Neural cell (in vitro differentiated cells): ENCODE results near the gene LRIG1. TPM values are rescaled to one million over a fixed set of nuclear protein-coding genes. Genes with fewer than 3 reads are reported as not detected.

Experiments used
- H2AFZ ChIP-seq: fragments of 200-600, 300-800 bp; sonication (generic), shearing (Covaris generic); 2 replicates; pipeline ENCODE4 v1.6.0; 2014; ENCODE audit warnings: low read depth, mild to moderate bottlenecking, antibody characterized with exemption, low read length, moderate library complexity
- H3F3A ChIP-seq: fragments of 200-600 bp; shearing (Covaris generic); 2 replicates; pipeline ENCODE4 v1.6.1; 2016; ENCODE audit warnings: mild to moderate bottlenecking, moderate library complexity, mixed read lengths, antibody characterized with exemption, low read length; ENCODE audit not compliant: insufficient read depth, poor library complexity, severe bottlenecking
- H3K27ac ChIP-seq: fragments of 200-600, 300-800 bp; sonication (generic), shearing (Covaris generic); 2 replicates; pipeline ENCODE4 v1.5.1; 2014; ENCODE audit warnings: mild to moderate bottlenecking, low read length, moderate library complexity
- H3K27me3 ChIP-seq: fragments of 300-800, 200-600 bp; sonication (generic), shearing (Covaris generic); 2 replicates; pipeline ENCODE4 v1.6.0; 2014; ENCODE audit warnings: mild to moderate bottlenecking, low read depth, low read length, moderate library complexity; ENCODE audit not compliant: insufficient read depth
- H3K36me3 ChIP-seq: fragments of 300-800, 200-600 bp; sonication (generic), shearing (Covaris generic); 2 replicates; pipeline ENCODE4 v1.5.1; 2014; ENCODE audit warnings: mild to moderate bottlenecking, antibody characterized with exemption, low read length, moderate library complexity; ENCODE audit not compliant: insufficient read depth
- H3K4me2 ChIP-seq: fragments of 300-800, 200-600 bp; sonication (generic), shearing (Covaris generic); 2 replicates; pipeline ENCODE4 v1.6.0; 2014; ENCODE audit warnings: mild to moderate bottlenecking, low read length
- H3K4me3 ChIP-seq: fragments of 300-800, 200-600 bp; sonication (generic), shearing (Covaris generic); 2 replicates; pipeline ENCODE4 v1.5.1; 2014; ENCODE audit warnings: mild to moderate bottlenecking, low read length, moderate library complexity
- H3K79me2 ChIP-seq: fragments of 200-600 bp; shearing (Covaris generic); replicated peaks from 2 replicates; pipeline ENCODE4 v1.6.0; 2014; ENCODE audit warnings: mild to moderate bottlenecking, low read length, moderate library complexity; ENCODE audit not compliant: insufficient read depth
- H3K9ac ChIP-seq: fragments of 300-800, 200-600 bp; sonication (generic), shearing (Covaris generic); 2 replicates; pipeline ENCODE4 v1.6.1; 2016; ENCODE audit warnings: mild to moderate bottlenecking, low read length, mixed read lengths
- H3K9me2 ChIP-seq: fragments of 200-600 bp; shearing (Covaris generic); 2 replicates; pipeline ENCODE4 v1.6.1; 2016; ENCODE audit warnings: mild to moderate bottlenecking, low read length, mixed read lengths; ENCODE audit not compliant: insufficient read depth
- H3K9me3 ChIP-seq: fragments of 200-600, 300-800 bp; sonication (generic), shearing (Covaris generic); 2 replicates; pipeline ENCODE4 v1.6.1; 2016; ENCODE audit warnings: mild to moderate bottlenecking, mixed run types, low read length, moderate library complexity, mixed read lengths
- H4K20me1 ChIP-seq: fragments of 200-600 bp; shearing (Covaris generic); 2 replicates; pipeline ENCODE4 v1.6.1; 2016; ENCODE audit warnings: mild to moderate bottlenecking, mixed run types; ENCODE audit not compliant: insufficient read depth
- EP300 ChIP-seq: fragments of 450-650 bp; conservative IDR thresholded peaks from 2 replicates; pipeline ENCODE4 v1.6.1; 2014; ENCODE audit warnings: antibody characterized with exemption, mild to moderate bottlenecking, moderate library complexity; ENCODE audit not compliant: poor library complexity, severe bottlenecking
- EZH2 ChIP-seq: fragments of 200-600, 300-800 bp; shearing (Covaris generic), sonication (generic); IDR thresholded peaks from 2 replicates; pipeline ENCODE4 v1.6.1; 2014; ENCODE audit warnings: antibody characterized with exemption, low read length, borderline replicate concordance, mild to moderate bottlenecking; ENCODE audit not compliant: insufficient read depth, poor library complexity, severe bottlenecking
- MXI1 ChIP-seq: fragments of 450-650 bp; conservative IDR thresholded peaks from 2 replicates; pipeline ENCODE4 v1.6.1; 2014; ENCODE audit warnings: antibody characterized with exemption, mild to moderate bottlenecking; ENCODE audit not compliant: poor library complexity, severe bottlenecking
- RAD21 ChIP-seq: fragments of 450-650 bp; conservative IDR thresholded peaks from 2 replicates; pipeline ENCODE4 v1.6.1; 2014; ENCODE audit warnings: antibody characterized with exemption, mild to moderate bottlenecking, moderate library complexity
- REST ChIP-seq: IDR thresholded peaks from 2 replicates; pipeline ENCODE4 v1.6.1; 2012; ENCODE audit warnings: borderline replicate concordance
- SMC3 ChIP-seq: fragments of 450-650 bp; conservative IDR thresholded peaks from 2 replicates; pipeline ENCODE4 v1.6.1; 2014; ENCODE audit warnings: antibody characterized with exemption, mild to moderate bottlenecking, moderate library complexity; ENCODE audit not compliant: poor library complexity
- TAF1 ChIP-seq: IDR thresholded peaks from 2 replicates; pipeline ENCODE4 v1.6.1; 2012; ENCODE audit warnings: low read depth
- polyA plus RNA-seq: library from polyadenylated mRNA; depleted of rRNA; stranded (reverse); fragments of >200 nt; gene quantifications from 2 replicates; pipeline ENCODE4 v1.2.3, GENCODE V29; 2014
- TF ChIP-seq, protein P1 (sequence below): fragments of 450-650 bp; IDR thresholded peaks from 2 replicates; pipeline ENCODE4 v1.5.1; 2014; ENCODE audit warnings: antibody characterized with exemption, mild to moderate bottlenecking, moderate library complexity; ENCODE audit not compliant: poor library complexity, severe bottlenecking

Gene LRIG1
- polyA plus RNA-seq, 1 donor from 2014 or later: 7.1 TPM

- H3K4me2 ChIP-seq: no peak overlapping the region
- H3K27me3 ChIP-seq: no peaks in the 10 kb centered on the region
- H3K27ac ChIP-seq: no peak overlapping the region
- no peak overlapping the region for H3K4me3 ChIP-seq
- H3K9me3 ChIP-seq: no peaks in the 10 kb centered on the region
- TF ChIP-seq MXI1: no peak
- TF ChIP-seq EZH2: no peak
- TF ChIP-seq SMC3: no peak
- TF ChIP-seq TAF1: no peak
- TF ChIP-seq EP300: no peak
- TF ChIP-seq REST: no peak
- TF ChIP-seq, protein P1, sequence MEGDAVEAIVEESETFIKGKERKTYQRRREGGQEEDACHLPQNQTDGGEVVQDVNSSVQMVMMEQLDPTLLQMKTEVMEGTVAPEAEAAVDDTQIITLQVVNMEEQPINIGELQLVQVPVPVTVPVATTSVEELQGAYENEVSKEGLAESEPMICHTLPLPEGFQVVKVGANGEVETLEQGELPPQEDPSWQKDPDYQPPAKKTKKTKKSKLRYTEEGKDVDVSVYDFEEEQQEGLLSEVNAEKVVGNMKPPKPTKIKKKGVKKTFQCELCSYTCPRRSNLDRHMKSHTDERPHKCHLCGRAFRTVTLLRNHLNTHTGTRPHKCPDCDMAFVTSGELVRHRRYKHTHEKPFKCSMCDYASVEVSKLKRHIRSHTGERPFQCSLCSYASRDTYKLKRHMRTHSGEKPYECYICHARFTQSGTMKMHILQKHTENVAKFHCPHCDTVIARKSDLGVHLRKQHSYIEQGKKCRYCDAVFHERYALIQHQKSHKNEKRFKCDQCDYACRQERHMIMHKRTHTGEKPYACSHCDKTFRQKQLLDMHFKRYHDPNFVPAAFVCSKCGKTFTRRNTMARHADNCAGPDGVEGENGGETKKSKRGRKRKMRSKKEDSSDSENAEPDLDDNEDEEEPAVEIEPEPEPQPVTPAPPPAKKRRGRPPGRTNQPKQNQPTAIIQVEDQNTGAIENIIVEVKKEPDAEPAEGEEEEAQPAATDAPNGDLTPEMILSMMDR: no peak
- H3K36me3 ChIP-seq: no peaks in the 10 kb centered on the region
- H4K20me1 ChIP-seq: no peaks in the 10 kb centered on the region
- no peaks in the 10 kb centered on the region for H3F3A ChIP-seq
- H3K9me2 ChIP-seq: no peaks in the 10 kb centered on the region
- no peaks in the 10 kb centered on the region for H3K79me2 ChIP-seq
- no peak overlapping the region for H3K9ac ChIP-seq
- H2AFZ ChIP-seq: no peak overlapping the region
Observed at GRCh38 chr3:66432041-66432766, 68.6 kb downstream of the LRIG1 start.

- Histone ChIP-seq H3K4me3 (no peak overlapping the region), H3K79me2 (no peaks in the 10 kb centered on the region), H3K4me2 (no peak overlapping the region)
Observed at GRCh38 chr3:66431494-66431893, 69.3 kb downstream of the LRIG1 start.

More at GRCh38 chr3:66431494-66431893, 69.3 kb downstream of the LRIG1 start:
- no peak for TF ChIP-seq RAD21
- TF ChIP-seq EP300: no peak
- TF ChIP-seq, protein P1: no peak
- TF ChIP-seq EZH2: no peak
- no peak for TF ChIP-seq SMC3
- TF ChIP-seq REST: no peak
- no peak for TF ChIP-seq MXI1
- Histone ChIP-seq H3K9me3 (no peaks in the 10 kb centered on the region), H3K9ac (no peak overlapping the region), H3K27ac (no peak overlapping the region), H3K36me3 (no peaks in the 10 kb centered on the region), H2AFZ (no peak overlapping the region), H3F3A (no peaks in the 10 kb centered on the region), H3K9me2 (no peaks in the 10 kb centered on the region), H4K20me1 (no peaks in the 10 kb centered on the region), H3K27me3 (no peaks in the 10 kb centered on the region)
